K562 (cell line): Measurements from ENCODE around the gene INPP4B. TPM values are rescaled to one million over a fixed set of nuclear protein-coding genes. Genes with fewer than 3 reads are reported as not detected.

Source experiments
- ATAC-seq: fragments of 200-7000 bp; cut with Tn5 transposase; 3 replicates; pipeline ENCODE4 v1.9.1; 2020; ENCODE audit warnings: moderate library complexity
- BruUV-seq: library from RNA; stranded (reverse); fragments of 400-500 nt; replicated peaks from 2 replicates; lab custom pipeline; 2021; lab: Mats Ljungman, UMichigan
- CTCF ChIA-PET: fragments of 300-600 bp; formaldehyde crosslinking; extraction: SDS; loops from one replicate; lab custom pipeline; 2021; ENCODE audit warnings: low intra/inter-chr PET ratio; lab: Yijun Ruan, JAX
- POLR2A ChIA-PET: fragments of 300-600, 350-650 bp; sonication (Branson Sonifier 250); formaldehyde crosslinking; extraction: SDS; loops from one replicate; lab custom pipeline; 2021; ENCODE audit warnings: antibody characterized with exemption, inconsistent platforms; lab: Yijun Ruan, JAX
- DNase-seq, 4 experiments: peaks; one replicate each; pipeline versions ENCODE4 v3.0.0 to v3.0.0-alpha.2; 2011 to 2018; ENCODE audit warnings: low spot score in 3 of 4, mixed read lengths in 3 of 4; ENCODE audit errors: extremely low read depth in 1 of 4
- FAIRE-seq: peaks from 2 replicates; lab custom pipeline; 2011; peaks lifted over from hg19 to GRCh38; lab: Jason Lieb, UNC
- H2AFZ ChIP-seq: 2 replicates; pipeline ENCODE4 v1.6.0; 2011; ENCODE audit warnings: low read depth, low read length, control low read depth, inconsistent platforms
- H3K27ac ChIP-seq: fragments of 200-600 bp; 3 replicates; pipeline ENCODE4 v1.8.0; 2011; ENCODE audit warnings: low read depth, mild to moderate bottlenecking, control low read depth, inconsistent platforms, low read length, moderate library complexity, mixed read lengths; ENCODE audit errors: extremely low read depth
- H3K27me3 ChIP-seq, 2 experiments: fragments of 300-600 bp in 1 of 2; 2 replicates in 1 of 2; 3 replicates in 1 of 2; pipeline versions ENCODE4 v1.6.0 to v1.8.0; 2011; ENCODE audit warnings: inconsistent platforms in 2 of 2, low read length in 2 of 2, mild to moderate bottlenecking in 1 of 2, mixed read lengths in 1 of 2, moderate library complexity in 1 of 2; ENCODE audit not compliant: control insufficient read depth in 2 of 2, insufficient read depth in 2 of 2
- H3K36me3 ChIP-seq: fragments of 300-600 bp; 3 replicates; pipeline ENCODE4 v1.8.0; 2011; ENCODE audit warnings: mild to moderate bottlenecking, low read length, inconsistent platforms; ENCODE audit not compliant: control insufficient read depth, insufficient read depth
- H3K4me1 ChIP-seq, 2 experiments: fragments of 200-600 bp in 1 of 2; replicated peaks in 1 of 2; 2 replicates in 1 of 2; 3 replicates in 1 of 2; pipeline versions ENCODE4 v1.5.1 to v1.8.0; 2011; ENCODE audit warnings: inconsistent platforms in 2 of 2, low read length in 2 of 2, mild to moderate bottlenecking in 1 of 2, mixed read lengths in 1 of 2, moderate library complexity in 1 of 2; ENCODE audit not compliant: control insufficient read depth in 2 of 2, insufficient read depth in 2 of 2
- H3K4me2 ChIP-seq: 2 replicates; pipeline ENCODE4 v1.6.1; 2011; ENCODE audit warnings: low read length, control low read depth, inconsistent platforms, mixed read lengths; ENCODE audit not compliant: insufficient read depth
- H3K4me3 ChIP-seq: fragments of 200-600 bp; sonication (generic), shearing (Covaris generic); 2 replicates; pipeline ENCODE4 v1.5.1; 2016; ENCODE audit warnings: control low read depth, inconsistent platforms
- H3K79me2 ChIP-seq: fragments of 200-600 bp; 3 replicates; pipeline ENCODE4 v1.8.0; 2011; ENCODE audit warnings: low read length, inconsistent platforms; ENCODE audit not compliant: control insufficient read depth, insufficient read depth
- H3K9ac ChIP-seq, 2 experiments: 2 replicates each; pipeline versions ENCODE4 v1.6.0 to v1.6.1; 2011; ENCODE audit warnings: low read depth in 2 of 2, low read length in 2 of 2, control low read depth in 1 of 2, inconsistent platforms in 1 of 2, mild to moderate bottlenecking in 1 of 2, mixed read lengths in 1 of 2; ENCODE audit not compliant: insufficient read depth in 1 of 2
- H3K9me1 ChIP-seq: one replicate; pipeline ENCODE4 v1.6.0; 2011; ENCODE audit warnings: inconsistent platforms, mild to moderate bottlenecking, low read length, moderate library complexity; ENCODE audit not compliant: control insufficient read depth, insufficient read depth
- H3K9me3 ChIP-seq: replicated peaks from 2 replicates; pipeline ENCODE4 v1.5.1; 2011; ENCODE audit warnings: low read depth, low read length, inconsistent platforms; ENCODE audit not compliant: control insufficient read depth, insufficient read depth
- H4K20me1 ChIP-seq: replicated peaks from 2 replicates; pipeline ENCODE4 v1.6.1; 2011; ENCODE audit warnings: low read length, inconsistent platforms, mixed read lengths; ENCODE audit not compliant: control insufficient read depth, insufficient read depth
- AFF4 ChIP-seq: sonication (generic); formaldehyde crosslinking; IDR thresholded peaks from 2 replicates; pipeline ENCODE4 v1.8.0; 2023; ENCODE audit warnings: mild to moderate bottlenecking, missing genetic modification reagents
- BRF1 ChIP-seq: IDR thresholded peaks from 3 replicates; pipeline ENCODE4 v1.6.1; 2011; ENCODE audit warnings: borderline replicate concordance, mild to moderate bottlenecking; ENCODE audit not compliant: insufficient read length; ENCODE audit errors: extremely low read depth
- CC2D1A ChIP-seq: fragments of 450-650 bp; IDR thresholded peaks from 2 replicates; pipeline ENCODE4 v1.6.1; 2017; ENCODE audit warnings: mild to moderate bottlenecking
- PML ChIP-seq: IDR thresholded peaks from 2 replicates; pipeline ENCODE4 v1.6.1; 2012; ENCODE audit warnings: low read length, inconsistent platforms
- ZBTB33 ChIP-seq: sonication (generic); formaldehyde crosslinking; IDR thresholded peaks from 2 replicates; pipeline ENCODE4 v1.8.1; 2023; ENCODE audit warnings: mild to moderate bottlenecking, missing genetic modification reagents
- ZNF232 ChIP-seq: sonication (generic); formaldehyde crosslinking; IDR thresholded peaks from 2 replicates; pipeline ENCODE4 v1.8.0; 2022; ENCODE audit warnings: mild to moderate bottlenecking, missing genetic modification reagents
- WGBS: fragments of 100-300 bp; shearing (Covaris generic); methylation state at CpG from one replicate; pipeline ENCODE4 v1.1.6; 2016; ENCODE audit warnings: low coverage, mixed read lengths; ENCODE audit not compliant: insufficient coverage; ENCODE audit errors: missing lambda C conversion rate; 5-methylcytosine and 5-hydroxymethylcytosine counted together
- in situ Hi-C: fragments of 300-500 bp; cut with MboI; formaldehyde crosslinking; loops from 4 replicates; pipeline ENCODE4 v1.15.0; 2018; ENCODE audit warnings: inconsistent platforms, mixed read lengths
- intact Hi-C: fragments of 100-400 bp; cut with micrococcal nuclease; formaldehyde crosslinking; loops from 2 replicates; pipeline ENCODE4 v1.14.2; 2022
- polyA plus RNA-seq, 8 experiments: library from polyadenylated mRNA; depleted of rRNA in 4 of 8; stranded (reverse) in 5 of 8; unstranded in 3 of 8; fragments of >200 nt; fragmentation: Nextera tagmentation in 2 of 8; fragmentation: Illumina TruSeq in 1 of 8; extraction: Ambion mirVana in 2 of 8; extraction: Trizol in 1 of 8; gene quantifications; 2 replicates each; pipeline versions ENCODE4 v1.2.1 to v1.2.3, GENCODE V29; 2011 to 2014; ENCODE audit warnings: inconsistent platforms in 1 of 8, missing spikeins in 1 of 8
- total RNA-seq, 7 experiments: library from RNA; depleted of rRNA in 6 of 7; stranded (reverse); fragments of >200 nt in 6 of 7; fragmentation: Illumina TruSeq in 2 of 7; extraction: Trizol in 2 of 7; gene quantifications; 2 replicates each; pipeline versions ENCODE4 v1.2.1 to v1.2.3, GENCODE V29; 2011 to 2021; ENCODE audit warnings: low replicate concordance in 1 of 7

INPP4B gene
- total and polyA plus RNA-seq, 9 of the 15 experiments (the other 6 are each of a cell fraction or from before 2014, with no cell fraction given) = 0.04 to 0.11 TPM; not detected in 7

DNA sequence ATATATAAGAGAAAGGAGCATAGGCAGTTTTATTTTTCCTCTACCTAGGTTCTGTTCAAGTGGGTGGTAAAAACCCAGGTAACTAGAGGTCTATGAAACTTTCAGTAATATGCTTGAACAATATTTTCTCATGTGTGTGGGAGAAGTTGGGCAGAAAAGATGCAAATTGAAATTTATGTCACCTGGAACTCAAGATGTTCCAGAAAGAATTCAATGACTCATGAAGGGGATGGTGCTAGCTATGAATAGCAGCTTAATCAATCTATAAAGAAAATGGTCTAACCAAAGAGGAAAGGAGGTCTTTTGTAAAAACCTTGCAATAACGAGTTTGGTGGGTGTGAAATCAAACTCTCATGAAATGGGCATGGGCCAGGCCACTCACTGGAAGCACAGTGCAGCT is 263.8 kb downstream of the INPP4B start:
- ATAC-seq (no peak), FAIRE-seq (no peak), DNase-seq (no peak)
- in situ Hi-C loops (no loop called here), intact Hi-C loops (no loop called here)
- Histone ChIP-seq H3K27ac (no peak overlapping the region), H3K9ac (no peak overlapping the region), H3K9me1 (no peaks in the 10 kb centered on the region), H3K79me2 (no peaks in the 10 kb centered on the region), H3K4me3 (no peak overlapping the region), H3K4me2 (no peak overlapping the region), H3K9me3 (no peaks in the 10 kb centered on the region; the same call in 1 of the 2 replicates), H4K20me1 (no peaks in the 10 kb centered on the region), H2AFZ (no peak overlapping the region), H3K27me3 (no peaks in the 10 kb centered on the region), H3K4me1 (no peaks in the 10 kb centered on the region), H3K36me3 (no peaks in the 10 kb centered on the region)
- ChIA-PET CTCF (no interaction called here), POLR2A (no interaction called here)
- 0% methylated on average over 1 of the region's 1 CpG for WGBS
- BruUV-seq = no TSS peak
- TF ChIP-seq BRF1 (no peak), ZNF232 (no peak), ZBTB33 (no peak), PML (no peak), AFF4 (no peak), CC2D1A (no peak)
